Muscle of leg (tissue), 11 donors: ENCODE results near the gene ZNF276. TPM values are rescaled to one million over a fixed set of nuclear protein-coding genes. Genes with fewer than 3 reads are reported as not detected.
A peak's percentile ranks its signal among the peaks of the same experiment; 100 is the strongest.

Experiments used
- DNase-seq: peaks from one replicate; pipeline ENCODE4 v3.0.0; 2013
- H3K27ac ChIP-seq: one replicate; pipeline ENCODE4 v1.5.1; 2013; ENCODE audit warnings: mild to moderate bottlenecking, low read length, control low read depth
- H3K27me3 ChIP-seq: one replicate; pipeline ENCODE4 v1.6.1; 2013; ENCODE audit warnings: low read length; ENCODE audit not compliant: control insufficient read depth, insufficient read depth
- H3K36me3 ChIP-seq: one replicate; pipeline ENCODE4 v1.6.1; 2013; ENCODE audit warnings: low read length; ENCODE audit not compliant: control insufficient read depth, insufficient read depth
- H3K4me1 ChIP-seq: one replicate; pipeline ENCODE4 v1.6.1; 2013; ENCODE audit warnings: low read length; ENCODE audit not compliant: control insufficient read depth, insufficient read depth
- H3K4me3 ChIP-seq: one replicate; pipeline ENCODE4 v1.5.1; 2013; ENCODE audit warnings: low read length, control low read depth
- H3K9me3 ChIP-seq: replicated peaks from 2 replicates; pipeline ENCODE4 v1.6.1; 2013; ENCODE audit warnings: low read depth, low read length; ENCODE audit not compliant: control insufficient read depth
- WGBS: methylation state at CpG from one replicate; pipeline ENCODE4 v1.1.5; 2013; ENCODE audit warnings: missing lambda C conversion rate; ENCODE audit not compliant: insufficient coverage; 5-methylcytosine and 5-hydroxymethylcytosine counted together
- polyA plus RNA-seq, 8 donors: library from polyadenylated mRNA; unstranded; fragments of 120-200 nt; gene quantifications; one replicate each; pipeline versions ENCODE4 v1.2.1 to v1.2.3, GENCODE V29; 2013; ENCODE audit warnings: inconsistent platforms in 1 of 8, low replicate concordance in 1 of 8; ENCODE audit not compliant: insufficient read length in 8 of 8, insufficient read depth in 1 of 8
- total RNA-seq: library from RNA; stranded (reverse); fragments of 120-200 nt; gene quantifications from one replicate; pipeline ENCODE4 v1.2.4, GENCODE V29; 2013

The ZNF276 gene
- total and polyA plus RNA-seq, 9 donors = 17.1 to 28.2 (median 21.5) TPM

DNA sequence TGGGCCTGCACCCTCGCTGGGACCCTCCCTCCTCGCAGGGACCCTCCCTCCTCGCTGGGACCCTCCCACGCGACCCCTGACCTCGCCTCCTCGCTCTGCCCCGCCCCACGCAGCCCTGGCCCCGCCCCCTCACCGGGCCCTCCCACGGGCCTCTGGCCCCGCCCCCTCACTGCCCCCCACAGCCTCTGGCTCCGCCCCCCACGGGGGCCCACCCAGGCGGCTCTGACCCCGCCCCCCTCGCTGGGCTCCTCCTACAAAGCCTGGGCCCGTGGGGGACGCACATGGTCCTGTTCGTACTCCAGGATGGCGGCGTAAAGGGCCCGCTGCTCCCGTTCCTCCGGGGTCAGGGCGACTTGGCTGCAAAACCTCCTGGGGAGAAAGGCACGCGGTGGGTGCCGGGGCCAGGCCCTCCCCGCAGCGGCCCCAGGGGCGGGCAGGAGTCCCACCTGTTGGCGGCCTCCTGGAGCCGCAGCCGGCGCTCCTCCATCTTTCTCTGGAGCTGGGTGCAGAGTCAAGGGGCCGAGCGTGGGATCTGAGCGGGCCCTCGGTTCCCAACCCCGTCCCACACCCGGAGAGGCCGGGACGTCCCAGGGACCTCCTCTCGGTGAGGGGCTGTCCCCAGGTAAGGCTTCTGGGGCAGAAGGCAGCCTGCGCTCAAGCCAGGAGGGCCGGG is 9.6 kb upstream of the ZNF276 start:
- peak; percentile 37 for DNase-seq
- Histone ChIP-seq H3K27me3 (peaks cover 13% of the 10 kb centered on the region), H3K27ac (no peak overlapping the region), H3K36me3 (peaks cover 7% of the 10 kb centered on the region), H3K4me1 (peaks cover 22% of the 10 kb centered on the region), H3K9me3 (no peaks in the 10 kb centered on the region), H3K4me3 (peak overlapping the region; percentile 28)
- 3% methylated on average over 34 of the region's 48 CpGs for WGBS

DNA sequence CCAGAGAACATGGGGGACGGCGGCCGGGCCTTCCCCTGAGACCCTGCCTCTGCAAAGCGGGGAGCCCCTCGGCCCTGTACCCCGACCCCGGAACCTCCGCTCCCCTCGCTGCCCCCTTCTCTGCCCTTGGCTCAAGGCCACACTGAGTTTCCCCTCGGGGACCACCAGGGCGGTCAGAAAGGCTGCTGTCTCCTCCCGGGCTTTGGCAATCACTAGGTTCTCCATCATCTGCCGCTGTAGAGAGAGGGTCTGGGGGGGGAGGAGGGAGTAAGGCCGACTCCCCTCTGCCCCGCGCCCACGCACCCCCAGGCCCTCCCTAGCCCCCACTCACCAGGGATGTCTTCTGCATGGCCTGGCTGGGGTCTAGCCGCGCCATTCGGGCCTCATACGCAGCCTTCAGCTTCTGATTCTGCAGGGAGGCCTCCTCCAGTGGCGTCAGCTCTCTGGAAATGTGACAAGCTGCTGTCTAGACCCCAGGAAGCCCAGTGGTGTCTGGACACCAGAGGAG is 9.0 kb upstream of the ZNF276 start:
- H3K4me3 ChIP-seq = peak overlapping the region; percentile 28
- H3K36me3 ChIP-seq = peaks cover 7% of the 10 kb centered on the region
- 3% methylated on average over 9 of the region's 22 CpGs for WGBS
- no peak for DNase-seq
- peaks cover 13% of the 10 kb centered on the region for H3K27me3 ChIP-seq
- no peaks in the 10 kb centered on the region for H3K9me3 ChIP-seq
- H3K4me1 ChIP-seq = peaks cover 22% of the 10 kb centered on the region
- H3K27ac ChIP-seq = no peak overlapping the region

DNA sequence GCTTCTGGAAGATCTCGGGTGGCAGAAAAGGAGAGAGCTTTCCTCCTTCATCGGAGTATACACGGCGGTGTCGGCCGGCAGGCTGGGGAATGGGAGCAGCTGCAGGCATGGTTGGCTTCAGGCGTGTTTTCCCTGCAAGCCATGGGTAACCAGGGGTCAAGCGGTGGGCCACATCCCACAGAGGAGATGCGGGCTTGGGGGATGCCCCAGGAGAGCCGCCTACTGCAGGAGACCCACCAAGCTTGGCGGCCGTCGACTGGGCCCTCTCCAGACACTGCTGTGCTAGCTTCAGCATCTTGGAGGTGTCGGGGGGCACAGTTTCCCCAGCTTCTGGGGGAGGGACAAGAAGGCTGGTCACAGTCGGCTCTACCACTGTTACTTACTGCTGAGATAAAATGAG is 4.8 kb upstream of the ZNF276 start:
- no peaks in the 10 kb centered on the region for H3K9me3 ChIP-seq
- DNase-seq = no peak
- peaks cover 13% of the 10 kb centered on the region for H3K27me3 ChIP-seq
- WGBS = 83% methylated on average over 15 of the region's 15 CpGs
- H3K4me1 ChIP-seq = peaks cover 15% of the 10 kb centered on the region
- H3K27ac ChIP-seq = no peak overlapping the region
- H3K4me3 ChIP-seq = no peak overlapping the region
- no peaks in the 10 kb centered on the region for H3K36me3 ChIP-seq

DNA sequence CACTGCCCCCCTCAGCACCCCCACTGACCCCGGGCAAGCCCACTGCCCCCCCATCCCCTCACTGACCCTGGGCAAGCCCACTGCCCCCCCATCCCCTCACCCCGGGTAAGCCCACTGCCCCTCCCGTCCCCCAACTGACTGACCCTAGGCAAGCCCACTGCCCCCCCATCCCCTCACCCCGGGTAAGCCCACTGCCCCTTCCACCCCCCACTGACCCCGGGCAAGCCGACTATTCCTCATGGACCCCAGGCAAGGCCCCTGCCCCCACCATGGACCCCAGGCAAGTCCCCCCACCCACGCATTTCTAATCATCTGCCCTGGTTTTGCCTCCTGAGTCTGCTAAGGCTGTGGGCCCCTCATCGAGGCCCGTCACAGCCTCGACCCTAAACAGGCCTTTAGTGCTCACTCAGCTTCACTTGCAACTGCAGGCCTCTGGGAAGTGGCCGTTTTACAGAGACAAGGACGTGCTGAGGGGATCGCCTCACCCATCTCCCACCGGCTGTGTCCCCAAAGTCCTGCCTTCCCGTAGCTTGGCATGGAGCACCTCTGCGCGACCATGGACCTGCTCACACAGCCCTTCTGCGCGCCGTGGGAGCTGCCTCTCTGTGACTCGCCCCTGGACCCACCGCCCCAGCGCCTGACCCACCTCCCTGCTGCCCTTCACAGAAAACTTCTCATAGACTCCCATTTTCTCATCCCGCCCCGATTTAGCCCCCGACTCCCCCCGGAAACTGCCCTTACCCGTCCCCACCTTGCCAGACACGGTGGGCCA is 4.2 kb upstream of the ZNF276 start:
- DNase-seq = no peak
- Histone ChIP-seq H3K36me3 (no peaks in the 10 kb centered on the region), H3K27ac (no peak overlapping the region), H3K4me3 (no peak overlapping the region), H3K4me1 (peaks cover 11% of the 10 kb centered on the region), H3K9me3 (no peaks in the 10 kb centered on the region), H3K27me3 (peaks cover 9% of the 10 kb centered on the region)
- WGBS = 84% methylated on average over 25 of the region's 29 CpGs

DNA sequence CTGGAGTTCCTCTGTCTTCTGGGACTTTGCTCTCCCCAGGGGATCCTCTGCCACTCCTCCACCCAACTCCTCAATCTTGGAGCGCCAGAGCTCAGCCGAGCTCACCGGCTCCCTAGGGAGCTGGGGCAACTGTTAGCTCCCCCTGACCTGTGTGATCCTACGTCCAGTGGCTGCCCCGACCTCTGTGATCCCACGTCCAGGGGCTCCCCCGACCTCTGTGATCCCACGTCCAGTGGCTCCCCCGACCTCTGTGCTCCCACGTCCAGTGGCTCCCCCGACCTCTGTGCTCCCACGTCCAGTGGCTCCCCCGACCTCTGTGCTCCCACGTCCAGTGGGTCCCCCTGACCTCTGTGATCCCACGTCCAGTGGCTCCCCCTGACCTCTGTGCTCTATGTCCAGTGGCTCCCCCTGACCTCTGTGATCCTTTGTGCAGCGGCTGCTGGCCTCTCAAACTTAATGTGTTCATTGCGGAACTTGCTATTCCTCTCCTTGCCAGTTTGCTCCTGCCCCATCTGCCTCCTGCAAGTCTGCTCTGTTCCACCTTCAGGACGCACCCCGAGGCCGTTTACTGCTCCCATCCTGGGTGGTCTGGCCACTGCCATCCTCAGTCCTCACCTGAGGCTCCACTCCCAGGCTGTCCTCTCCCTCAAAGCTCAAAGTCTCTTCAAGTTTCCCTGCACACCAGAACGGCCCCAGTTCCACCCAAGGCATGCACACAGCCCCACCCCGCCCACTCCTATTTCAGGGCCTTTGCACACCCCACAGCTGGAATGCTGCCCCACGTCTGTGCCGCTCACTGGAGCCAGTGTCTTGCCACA is 3.4 kb upstream of the ZNF276 start:
- DNase-seq = no peak
- Histone ChIP-seq H3K27ac (no peak overlapping the region), H3K4me3 (no peak overlapping the region)

DNA sequence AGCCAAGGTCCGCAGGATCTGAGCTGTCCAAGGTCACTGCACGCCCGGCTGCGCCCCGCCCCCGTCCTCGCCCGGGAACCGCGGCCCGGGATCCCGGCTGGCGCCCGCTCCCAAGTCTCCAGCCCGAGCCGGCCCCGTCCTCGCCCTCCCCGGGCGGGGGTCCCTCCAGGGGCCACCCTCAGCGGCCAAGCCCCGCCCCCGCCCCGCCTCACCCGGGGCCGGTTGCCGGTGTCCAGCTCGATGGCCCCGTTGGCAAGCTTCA is 855 bp upstream of the ZNF276 start:
- Histone ChIP-seq H3K4me3 (peak overlapping the region; percentile 79), H3K27ac (peak overlapping the region; percentile 20), H3K4me1 (peaks cover 28% of the 10 kb centered on the region), H3K9me3 (no peaks in the 10 kb centered on the region), H3K27me3 (no peaks in the 10 kb centered on the region), H3K36me3 (peaks cover 31% of the 10 kb centered on the region)
- WGBS = under 1% methylated on average over 29 of the region's 29 CpGs
- no peak for DNase-seq

More for the DNA sequence above, 3.4 kb upstream of the ZNF276 start:
- Histone ChIP-seq H3K9me3 (no peaks in the 10 kb centered on the region), H3K4me1 (peaks cover 16% of the 10 kb centered on the region), H3K36me3 (peaks cover 6% of the 10 kb centered on the region), H3K27me3 (peaks cover under 1% of the 10 kb centered on the region)
- 78% methylated on average over 24 of the region's 24 CpGs for WGBS

DNA sequence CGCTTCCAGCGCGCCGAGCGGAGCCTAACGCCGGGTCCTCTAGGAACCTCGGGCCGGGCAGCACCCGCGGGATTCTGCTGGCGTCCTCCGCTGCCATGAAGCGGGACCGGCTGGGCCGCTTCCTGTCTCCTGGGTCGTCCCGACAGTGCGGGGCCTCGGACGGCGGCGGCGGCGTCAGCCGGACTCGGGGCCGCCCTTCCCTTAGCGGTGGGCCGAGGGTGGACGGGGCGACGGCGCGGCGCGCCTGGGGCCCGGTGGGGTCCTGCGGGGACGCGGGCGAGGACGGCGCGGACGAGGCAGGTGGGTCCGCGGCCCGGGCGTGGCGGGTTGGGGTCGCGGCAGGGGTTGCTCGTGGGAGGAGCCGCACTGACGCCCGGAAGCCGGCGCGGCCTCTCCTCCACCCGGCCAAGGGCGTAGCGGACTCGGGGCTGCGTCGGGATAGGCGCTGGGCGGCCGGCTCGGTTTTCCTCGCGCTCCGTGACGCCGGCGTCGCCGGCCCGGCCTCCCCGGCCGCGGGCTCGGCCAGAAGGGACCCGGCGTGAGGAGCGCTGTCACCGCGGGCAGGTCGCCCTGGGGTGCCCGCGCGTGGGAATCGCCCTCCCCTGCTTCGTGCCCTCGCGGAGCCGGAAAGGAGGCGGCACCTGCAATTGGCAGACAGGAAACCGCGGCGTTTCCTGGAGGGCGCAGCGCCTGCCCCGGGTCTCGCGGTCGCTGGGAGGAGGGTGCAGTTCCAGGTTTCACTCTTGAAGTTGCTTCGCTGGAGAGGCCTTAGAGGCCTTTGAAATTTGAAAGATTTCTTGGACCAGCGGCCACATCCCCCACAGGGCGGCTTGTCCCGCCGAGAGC is 432 bp downstream of the ZNF276 start:
- Histone ChIP-seq H3K4me1 (peaks cover 28% of the 10 kb centered on the region), H3K9me3 (no peaks in the 10 kb centered on the region), H3K27ac (peak overlapping the region; percentile 35), H3K27me3 (no peaks in the 10 kb centered on the region), H3K36me3 (peaks cover 38% of the 10 kb centered on the region), H3K4me3 (peak overlapping the region; percentile 79)
- under 1% methylated on average over 112 of the region's 112 CpGs for WGBS
- peak; percentile 45 for DNase-seq

DNA sequence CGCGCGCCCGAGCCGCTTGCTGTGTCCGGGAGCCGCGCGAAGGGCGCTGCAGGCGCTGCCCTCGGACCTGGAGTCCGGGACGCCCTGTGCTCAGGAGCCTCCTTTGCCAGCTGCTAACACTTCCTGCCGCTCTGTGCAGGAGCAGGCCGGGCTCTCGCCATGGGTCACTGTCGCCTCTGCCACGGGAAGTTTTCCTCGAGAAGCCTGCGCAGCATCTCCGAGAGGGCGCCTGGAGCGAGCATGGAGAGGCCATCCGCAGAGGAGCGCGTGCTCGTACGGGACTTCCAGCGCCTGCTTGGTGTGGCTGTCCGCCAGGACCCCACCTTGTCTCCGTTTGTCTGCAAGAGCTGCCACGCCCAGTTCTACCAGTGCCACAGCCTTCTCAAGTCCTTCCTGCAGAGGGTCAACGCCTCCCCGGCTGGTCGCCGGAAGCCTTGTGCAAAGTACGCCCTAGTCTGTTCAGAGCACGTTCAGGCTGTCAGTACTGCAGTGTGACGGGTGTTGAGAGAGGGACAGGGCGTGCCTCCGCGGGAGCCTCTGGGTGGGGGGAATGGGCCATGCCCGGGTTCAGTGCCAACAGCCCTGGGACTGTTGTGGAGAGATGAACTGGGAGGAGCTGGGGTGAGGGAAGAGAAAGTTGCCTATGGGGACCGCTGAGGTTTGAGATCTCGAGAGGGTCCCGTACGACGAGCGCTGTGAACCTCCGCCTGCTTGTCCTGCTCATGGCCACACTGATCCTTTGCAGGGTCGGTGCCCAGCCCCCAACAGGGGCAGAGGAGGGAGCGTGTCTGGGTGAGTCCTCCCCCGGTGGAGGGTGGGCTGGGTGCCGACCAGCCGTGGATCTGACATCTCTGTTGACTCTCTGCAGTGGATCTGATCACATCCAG is 1.3 kb downstream of the ZNF276 start:
- no peaks in the 10 kb centered on the region for H3K27me3 ChIP-seq
- WGBS = 38% methylated on average over 54 of the region's 56 CpGs
- H3K4me3 ChIP-seq = peak overlapping the region; percentile 79
- peak overlapping the region; percentile 29 for H3K27ac ChIP-seq
- peaks cover 46% of the 10 kb centered on the region for H3K36me3 ChIP-seq
- peaks cover 28% of the 10 kb centered on the region for H3K4me1 ChIP-seq
- no peaks in the 10 kb centered on the region for H3K9me3 ChIP-seq
- DNase-seq = no peak
